ENCODE results near the gene MAN2A1. TPM values are rescaled to one million over a fixed set of nuclear protein-coding genes. Genes with fewer than 3 reads are reported as not detected.

MAN2A1 gene
- total and polyA plus RNA-seq, 2 experiments from 2014 or later = 20.8 to 54.6 TPM

DNA sequence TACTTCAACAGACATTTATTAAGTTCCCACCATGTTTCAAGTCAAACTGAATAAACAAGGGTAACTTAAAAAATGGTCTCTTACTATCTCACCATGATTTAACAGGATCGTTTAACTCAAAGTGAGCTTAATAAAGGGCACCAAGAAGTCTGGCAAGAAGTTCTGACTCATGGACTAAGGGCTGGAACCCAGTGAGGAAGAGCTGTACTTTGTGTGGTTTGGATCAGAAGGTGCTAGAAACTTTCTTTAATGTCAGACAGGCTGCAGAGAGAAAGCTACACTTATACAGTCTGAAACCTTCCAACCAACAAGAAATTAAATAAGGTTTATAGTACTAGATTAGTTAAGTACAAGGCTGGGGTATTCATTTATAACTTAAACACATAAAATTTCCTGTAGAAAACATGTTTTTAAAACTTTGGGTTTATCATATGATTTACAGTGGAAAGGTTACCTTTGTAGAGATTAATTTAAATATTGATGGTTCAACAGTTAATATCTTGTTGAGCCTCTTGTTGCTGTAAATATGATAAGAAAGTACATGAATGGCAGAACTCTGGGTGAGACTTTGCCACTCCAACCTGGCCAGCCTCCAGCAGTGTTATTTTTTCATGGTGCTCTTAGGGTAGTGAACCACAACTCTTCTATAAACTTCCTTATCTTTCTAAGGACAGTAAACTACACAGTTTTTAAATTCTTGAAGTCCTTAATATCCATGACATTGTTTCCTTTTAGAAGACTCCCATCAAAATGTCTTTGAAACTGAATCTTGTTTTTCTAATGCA, 162.8 kb downstream of the MAN2A1 start:
- Histone ChIP-seq H2AFZ (no peak overlapping the region), H3K9ac (no peak overlapping the region; the same call in 1 of the 2 replicates), H3K4me3 (no peak overlapping the region), H3K9me2 (ENCODE audit: insufficient read depth) (no peaks in the 10 kb centered on the region), H3K36me3 (ENCODE audit: low read depth) (peaks cover 27% of the 10 kb centered on the region), H3K27ac (peak overlapping the region; percentile 76), H3K4me1 (ENCODE audit: insufficient read depth) (peaks cover 22% of the 10 kb centered on the region), H4K20me1 (ENCODE audit: insufficient read depth) (no peaks in the 10 kb centered on the region), H3K79me2 (ENCODE audit: insufficient read depth) (no peaks in the 10 kb centered on the region), H3K27me3 (replicated peaks; ENCODE audit: insufficient read depth) (no peaks in the 10 kb centered on the region), H3K4me2 (ENCODE audit: unreplicated experiment) (peak overlapping the region; percentile 22), H3F3A (ENCODE audit: insufficient read depth) (peaks cover 11% of the 10 kb centered on the region; the same call in 1 of the 2 replicates), H3K9me3 (ENCODE audit: low read depth) (no peaks in the 10 kb centered on the region)
- peak; percentile 87 for DNase-seq
- in situ Hi-C loops (cut with MboI) = no loop called here
- WGBS, 2 experiments (ENCODE audit: low coverage in 1 of 2, low lambda C conversion rate in 2 of 2, missing lambda C conversion rate in 2 of 2) = 3 to 5% methylated on average over 1 of the region's 1 CpG
- no peak for TF ChIP-seq EZH2phosphoT487 (IDR thresholded peaks at IDR 0.05; ENCODE audit: insufficient read depth, low read depth)
- TF ChIP-seq EZH2 (IDR thresholded peaks at IDR 0.05; ENCODE audit: insufficient read depth, poor library complexity, severe bottlenecking) = no peak

DNA sequence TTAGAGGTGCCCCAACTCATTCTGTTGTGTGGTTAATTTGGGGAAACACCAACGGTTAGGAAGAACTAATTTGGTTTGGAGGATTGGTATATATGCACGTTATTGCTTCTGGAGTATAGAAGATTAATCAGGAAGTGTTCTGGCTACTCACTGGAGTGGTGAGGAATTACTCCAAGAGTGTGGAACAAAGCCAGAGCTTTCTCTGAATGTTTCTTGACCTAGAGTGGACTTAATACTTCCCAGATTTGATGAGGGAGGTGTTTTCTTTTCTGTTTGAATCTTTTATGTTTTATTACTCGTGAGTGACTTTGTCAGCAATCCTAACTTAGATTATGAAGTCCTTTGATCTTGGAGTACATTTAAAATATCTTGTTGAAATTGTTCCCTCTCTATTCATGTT, 163.7 kb downstream of the MAN2A1 start:
- Histone ChIP-seq H3K27ac (no peak overlapping the region), H3F3A (ENCODE audit: insufficient read depth) (peaks cover 11% of the 10 kb centered on the region; the same call in 1 of the 2 replicates), H3K36me3 (ENCODE audit: low read depth) (peaks cover 24% of the 10 kb centered on the region), H3K9me3 (ENCODE audit: low read depth) (no peaks in the 10 kb centered on the region), H3K9me2 (ENCODE audit: insufficient read depth) (no peaks in the 10 kb centered on the region), H3K9ac (no peak overlapping the region), H3K4me2 (ENCODE audit: unreplicated experiment) (peak overlapping the region; percentile 12), H3K4me1 (ENCODE audit: insufficient read depth) (peaks cover 22% of the 10 kb centered on the region), H2AFZ (no peak overlapping the region), H4K20me1 (ENCODE audit: insufficient read depth) (no peaks in the 10 kb centered on the region), H3K27me3 (replicated peaks; ENCODE audit: insufficient read depth) (no peaks in the 10 kb centered on the region), H3K4me3 (no peak overlapping the region), H3K79me2 (ENCODE audit: insufficient read depth) (no peaks in the 10 kb centered on the region)
- WGBS, 2 experiments (ENCODE audit: low coverage in 1 of 2, low lambda C conversion rate in 2 of 2, missing lambda C conversion rate in 2 of 2) = 43 to 47% methylated on average over 3 of the region's 3 CpGs
- in situ Hi-C loops (cut with MboI) = no loop called here
- TF ChIP-seq EZH2 (IDR thresholded peaks at IDR 0.05; ENCODE audit: insufficient read depth, poor library complexity, severe bottlenecking) (no peak), EZH2phosphoT487 (IDR thresholded peaks at IDR 0.05; ENCODE audit: insufficient read depth, low read depth) (no peak)
- DNase-seq = peak; percentile 65

GRCh38 chr5:109855056-109855455, 165.3 kb downstream of the MAN2A1 start:
- Histone ChIP-seq H3K9me2 (ENCODE audit: insufficient read depth) (no peaks in the 10 kb centered on the region), H3K79me2 (ENCODE audit: insufficient read depth) (no peaks in the 10 kb centered on the region), H3K9me3 (ENCODE audit: low read depth) (no peaks in the 10 kb centered on the region), H3K36me3 (ENCODE audit: low read depth) (peaks cover 23% of the 10 kb centered on the region), H3K4me2 (ENCODE audit: unreplicated experiment) (no peak overlapping the region), H3K4me1 (ENCODE audit: insufficient read depth) (peaks cover 22% of the 10 kb centered on the region), H3K27me3 (replicated peaks; ENCODE audit: insufficient read depth) (no peaks in the 10 kb centered on the region), H4K20me1 (ENCODE audit: insufficient read depth) (no peaks in the 10 kb centered on the region), H3F3A (ENCODE audit: insufficient read depth) (peaks cover 11% of the 10 kb centered on the region; the same call in 1 of the 2 replicates), H3K4me3 (no peak overlapping the region), H2AFZ (no peak overlapping the region), H3K27ac (no peak overlapping the region), H3K9ac (no peak overlapping the region)
- TF ChIP-seq EZH2 (IDR thresholded peaks at IDR 0.05; ENCODE audit: insufficient read depth, poor library complexity, severe bottlenecking) (no peak), EZH2phosphoT487 (IDR thresholded peaks at IDR 0.05; ENCODE audit: insufficient read depth, low read depth) (no peak)
- DNase-seq = no peak
- WGBS, 2 experiments (ENCODE audit: low coverage in 1 of 2, low lambda C conversion rate in 2 of 2, missing lambda C conversion rate in 2 of 2) = 93 to 94% methylated on average over 1 of the region's 1 CpG
- in situ Hi-C loops (cut with MboI) = no loop called here

DNA sequence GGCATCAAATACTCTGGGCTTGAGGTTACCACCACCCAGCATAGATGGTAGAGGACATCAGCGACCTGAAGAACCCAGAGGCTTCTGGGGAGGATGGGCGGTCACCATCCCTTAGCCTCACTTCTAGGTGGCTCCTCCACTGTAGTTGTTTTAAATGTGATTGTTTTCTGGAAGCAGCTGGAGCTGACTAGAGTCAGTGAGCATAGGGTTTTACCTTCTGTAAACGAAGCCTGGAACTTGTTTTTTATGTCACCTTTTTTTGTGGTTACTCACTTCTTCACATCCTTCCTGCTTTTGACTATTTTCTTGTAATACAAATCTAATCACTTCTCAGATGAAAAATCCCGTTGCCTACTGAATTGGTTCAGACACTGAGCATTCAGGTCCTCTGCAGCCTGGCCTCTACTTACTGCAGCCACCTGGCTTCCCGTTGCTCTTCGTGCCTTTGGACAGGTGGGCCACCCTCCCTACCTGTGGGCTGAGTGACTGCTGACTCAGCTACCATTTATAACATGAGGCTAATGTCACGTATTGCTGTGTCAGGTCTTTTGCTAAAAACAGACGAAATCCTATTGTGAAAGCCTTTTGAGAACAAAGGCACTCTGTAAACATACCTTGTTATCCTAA, 167.8 kb downstream of the MAN2A1 start:
- Histone ChIP-seq H3K9me2 (ENCODE audit: insufficient read depth) (no peaks in the 10 kb centered on the region), H3K9me3 (ENCODE audit: low read depth) (no peaks in the 10 kb centered on the region), H3K4me3 (no peak overlapping the region), H3K27ac (no peak overlapping the region), H3K27me3 (replicated peaks; ENCODE audit: insufficient read depth) (no peaks in the 10 kb centered on the region), H3K9ac (no peak overlapping the region), H3F3A (ENCODE audit: insufficient read depth) (0 out of 2 replicates have a peak, but pooled peaks cover 3% of the 10 kb centered on the region), H3K36me3 (ENCODE audit: low read depth) (peaks cover 23% of the 10 kb centered on the region), H3K79me2 (ENCODE audit: insufficient read depth) (no peaks in the 10 kb centered on the region), H4K20me1 (ENCODE audit: insufficient read depth) (no peaks in the 10 kb centered on the region), H3K4me2 (ENCODE audit: unreplicated experiment) (no peak overlapping the region), H2AFZ (no peak overlapping the region), H3K4me1 (ENCODE audit: insufficient read depth) (peaks cover 15% of the 10 kb centered on the region)
- DNase-seq = no peak
- TF ChIP-seq EZH2phosphoT487 (IDR thresholded peaks at IDR 0.05; ENCODE audit: insufficient read depth, low read depth) (no peak), EZH2 (IDR thresholded peaks at IDR 0.05; ENCODE audit: insufficient read depth, poor library complexity, severe bottlenecking) (no peak)
- in situ Hi-C loops (cut with MboI) = no loop called here
- 92 to 93% methylated on average over 8 of the region's 8 CpGs for WGBS, 2 experiments (ENCODE audit: low coverage in 1 of 2, low lambda C conversion rate in 2 of 2, missing lambda C conversion rate in 2 of 2)
